NCI-H1930 (cell line): Measurements from ENCODE around the gene SORBS1.
A peak's percentile ranks its signal among the peaks of the same experiment; 100 is the strongest.

Experiments
- DNase-seq, 2 experiments: peaks; one replicate each; lab custom pipeline; 2025; lab: John Stamatoyannopoulos, UW

SORBS1 gene

GRCh38 chr10:95315509-95315908 lies 245.7 kb downstream of the SORBS1 start:
- no peak for DNase-seq

- no peak for DNase-seq
Observed at GRCh38 chr10:95314192-95314918, 246.8 kb downstream of the SORBS1 start.

DNA sequence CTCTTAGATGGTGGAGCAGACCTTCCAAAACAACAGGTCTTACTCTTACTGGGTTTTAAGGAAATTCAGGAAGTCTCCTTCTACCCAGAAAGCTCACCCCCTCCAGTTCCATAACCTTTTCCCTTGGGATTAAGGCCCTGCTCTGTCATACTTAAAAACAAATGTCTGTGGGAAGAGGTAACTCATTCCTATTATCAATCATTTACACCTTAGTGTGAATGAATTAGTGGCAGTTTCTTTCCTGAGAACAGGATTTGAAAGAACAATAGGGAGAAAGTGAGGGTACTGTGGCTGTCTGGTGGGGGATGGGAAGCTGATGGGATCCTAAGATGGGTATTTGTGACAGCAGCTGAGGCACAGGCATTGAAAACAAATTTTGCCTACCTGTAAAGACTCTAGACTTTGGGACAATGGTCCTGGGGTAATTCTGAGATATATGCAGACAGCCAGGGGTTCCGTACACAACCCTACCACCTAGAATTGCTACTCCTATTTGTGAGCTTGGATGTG lies 248.1 kb downstream of the SORBS1 start:
- DNase-seq, result no peak

DNA sequence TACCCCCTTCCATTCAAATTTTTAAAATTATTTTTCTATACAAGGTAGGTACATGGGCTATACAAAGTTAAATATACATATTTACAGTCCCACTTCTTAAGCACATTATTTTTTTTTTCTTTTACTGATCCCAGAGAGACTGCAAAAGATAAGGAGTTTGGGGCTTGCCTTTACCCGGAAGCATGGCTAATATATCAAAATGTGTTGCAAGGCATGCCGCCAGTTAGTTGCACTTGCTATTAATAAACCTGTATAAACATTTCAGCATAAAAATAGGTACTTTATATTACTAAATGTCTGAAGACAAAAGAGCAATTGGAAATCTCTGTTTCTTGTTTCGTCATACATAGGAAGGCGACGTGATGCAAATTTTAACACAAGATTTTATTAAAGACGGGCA lies 248.9 kb downstream of the SORBS1 start:
- DNase-seq, result no peak

- DNase-seq, result no peak
Observed at GRCh38 chr10:95309958-95310357, 251.2 kb downstream of the SORBS1 start.

GRCh38 chr10:95308389-95309302 lies 252.5 kb downstream of the SORBS1 start:
- DNase-seq, result no peak

DNA sequence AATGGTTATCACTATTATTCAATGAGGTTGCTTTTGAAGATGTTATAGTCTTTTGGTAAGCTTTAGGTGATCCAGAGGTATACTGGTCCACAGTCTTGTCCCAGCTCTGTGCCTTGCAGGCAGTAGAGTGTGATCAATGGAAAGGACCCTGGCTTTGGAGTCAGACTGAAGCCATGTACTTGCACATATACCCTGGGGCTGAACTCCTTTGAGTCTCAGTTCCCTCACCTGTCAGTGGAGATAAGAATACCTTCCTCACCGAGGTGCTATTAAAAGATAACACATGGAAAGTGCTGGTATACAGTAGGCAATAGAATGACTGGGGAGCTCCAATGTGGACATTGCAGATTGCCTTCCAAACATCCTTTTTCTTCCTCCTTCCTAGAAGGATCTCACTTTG lies 254.3 kb downstream of the SORBS1 start:
- DNase-seq, result no peak

GRCh38 chr10:95306318-95306650 lies 254.9 kb downstream of the SORBS1 start:
- no peak for DNase-seq

DNA sequence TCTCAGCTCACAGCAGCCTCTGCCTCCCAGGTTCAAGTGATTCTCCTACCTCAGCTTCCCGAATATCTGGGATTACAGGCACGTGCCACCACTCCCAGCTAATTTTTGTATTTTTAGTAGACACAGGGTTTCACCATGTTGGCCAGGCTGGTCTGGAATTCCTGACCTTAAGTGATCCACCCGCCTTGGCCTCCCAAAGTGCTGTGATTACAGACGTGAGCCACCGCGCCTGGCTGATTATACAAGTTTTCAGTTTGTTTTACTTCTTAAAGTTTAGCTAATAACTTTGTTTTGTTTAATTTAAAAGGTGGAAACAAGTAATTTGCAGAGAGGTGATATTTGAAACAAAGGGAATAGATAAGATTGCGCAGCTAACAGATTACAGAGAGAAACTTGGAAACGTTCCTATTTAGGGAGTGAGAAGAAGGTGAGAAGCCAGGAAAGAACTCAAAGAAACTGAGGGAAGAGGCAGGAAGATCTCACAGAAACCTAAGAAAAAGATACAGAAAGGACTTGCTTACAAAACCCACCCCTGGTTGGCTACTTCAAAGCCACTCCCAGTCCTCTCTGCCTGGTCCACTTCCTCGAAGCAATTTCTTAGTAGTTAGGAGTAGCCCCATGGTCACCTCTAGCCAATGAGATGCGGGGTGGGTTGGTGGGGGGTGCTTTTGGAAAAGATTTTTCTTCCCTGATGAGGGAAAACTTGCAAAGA lies 255.4 kb downstream of the SORBS1 start:
- no peak for DNase-seq

DNA sequence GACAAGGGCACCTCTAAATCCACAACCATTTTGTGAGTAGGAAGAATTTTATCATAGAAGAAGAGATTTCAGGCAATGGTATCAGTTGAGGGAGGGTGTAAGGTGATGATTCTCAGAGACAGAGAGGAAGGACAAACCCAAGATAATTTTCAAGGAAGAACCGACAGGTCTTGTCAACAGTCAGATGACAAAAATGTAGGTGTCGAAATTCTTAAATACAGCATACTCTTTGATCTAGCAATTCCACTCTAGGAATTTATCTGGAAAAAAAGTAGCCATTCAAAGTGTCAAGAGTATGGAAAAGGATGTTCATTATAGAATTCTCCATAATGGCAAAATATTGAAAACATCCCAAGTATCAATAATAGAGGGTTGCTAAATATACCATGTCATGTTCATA lies 256.2 kb downstream of the SORBS1 start:
- DNase-seq, result no peak

DNA sequence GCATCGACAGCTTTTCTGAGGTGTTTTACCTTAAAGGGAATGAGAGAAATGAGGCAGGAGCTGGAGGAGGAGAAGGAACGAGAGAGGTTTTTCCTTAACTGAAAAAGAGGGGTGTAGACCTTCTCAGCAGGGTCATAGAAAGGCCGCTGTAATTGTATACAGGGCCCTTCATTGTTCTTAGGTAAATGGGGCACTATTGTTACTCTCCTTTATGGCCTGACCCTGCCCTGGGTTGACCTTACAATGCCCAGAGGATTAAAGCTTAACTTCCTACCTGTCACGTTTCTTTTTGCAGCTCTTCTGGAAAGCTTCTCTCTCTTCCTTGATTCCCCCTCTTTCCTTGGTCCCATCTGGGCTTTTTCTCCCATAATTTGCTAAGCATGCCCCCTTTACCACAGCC lies 256.7 kb downstream of the SORBS1 start:
- DNase-seq, result no peak

DNA sequence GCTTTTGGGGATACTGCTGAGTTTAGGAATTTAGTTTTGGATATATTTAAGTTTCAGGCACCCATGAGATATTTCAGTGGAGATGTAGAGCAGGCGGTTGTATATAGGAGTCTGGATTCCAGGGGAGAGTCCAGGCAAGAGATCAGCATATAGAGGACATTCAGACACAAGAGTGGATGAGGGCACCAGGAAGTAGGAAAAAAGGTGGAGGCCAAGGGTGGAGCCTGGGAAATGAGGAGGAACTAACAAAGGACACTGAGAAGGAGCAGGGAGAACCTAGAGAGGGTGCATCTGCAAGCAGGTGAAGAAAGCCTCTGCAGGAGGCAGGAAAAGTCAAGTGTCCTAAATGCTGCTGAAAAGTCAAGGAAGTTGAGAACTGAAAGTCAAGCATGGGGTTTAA lies 257.2 kb downstream of the SORBS1 start:
- no peak for DNase-seq

GRCh38 chr10:95303535-95303934 lies 257.6 kb downstream of the SORBS1 start:
- no peak for DNase-seq

- DNase-seq, result no peak
Observed at GRCh38 chr10:95300022-95300539, 261.1 kb downstream of the SORBS1 start.

DNA sequence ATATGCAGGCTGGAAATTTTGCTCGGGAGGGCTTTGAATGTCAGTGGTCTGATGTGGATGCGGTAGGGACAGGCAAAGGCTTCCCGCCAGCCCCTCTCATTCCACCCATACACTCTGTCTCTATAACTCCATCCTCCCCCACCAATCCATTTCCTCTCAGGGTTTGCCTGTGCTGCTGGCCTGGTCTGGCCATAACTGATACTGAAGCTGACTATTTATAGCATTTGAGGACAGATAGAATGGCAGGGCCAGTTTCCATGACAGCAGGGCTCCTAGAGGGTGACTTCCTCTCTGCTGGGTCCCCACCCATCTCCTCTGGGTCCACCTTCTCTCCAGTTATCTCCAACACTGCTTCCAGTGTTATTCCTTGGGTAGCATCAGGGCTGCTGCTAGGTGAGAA lies 263.8 kb downstream of the SORBS1 start:
- no peak for DNase-seq

GRCh38 chr10:95296764-95297163 lies 264.4 kb downstream of the SORBS1 start:
- DNase-seq, result no peak

DNA sequence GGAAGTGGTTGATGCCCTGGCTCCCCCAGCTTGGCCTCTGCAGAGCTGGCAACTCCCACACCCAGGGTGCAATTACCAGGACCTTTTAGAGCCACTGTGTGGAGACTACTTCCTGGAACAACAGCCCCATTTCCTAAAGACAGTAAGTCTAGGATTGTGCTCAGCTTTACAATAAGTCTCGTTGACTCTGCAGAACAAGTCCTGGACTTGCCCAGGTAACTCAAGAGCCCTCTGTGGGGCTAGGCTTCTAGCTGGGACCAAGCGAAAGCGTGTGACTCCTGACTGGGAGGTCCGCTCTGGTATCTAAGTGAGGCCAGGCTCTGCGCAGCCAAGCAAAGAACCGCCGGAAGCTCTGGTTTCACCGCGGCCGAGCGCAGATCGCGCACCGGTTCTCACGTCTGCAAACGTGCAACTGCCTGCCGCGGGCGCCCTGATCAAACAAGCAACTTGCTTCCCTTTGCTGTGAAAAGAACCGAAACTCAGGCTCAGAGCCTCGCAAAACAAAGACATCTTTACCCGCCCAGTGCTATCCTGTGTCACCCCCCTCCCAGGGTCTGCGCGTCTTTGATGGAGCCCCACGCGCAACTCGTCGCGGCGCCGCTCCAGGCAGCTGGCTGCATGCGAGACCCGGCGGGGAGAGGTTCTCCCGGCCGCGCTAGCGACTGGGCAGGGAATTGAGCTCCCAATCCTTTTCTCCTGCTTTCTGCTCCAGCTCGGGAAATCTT lies 266.0 kb downstream of the SORBS1 start:
- DNase-seq, result peak; percentile 9 to 18

GRCh38 chr10:95293631-95294030 lies 267.5 kb downstream of the SORBS1 start:
- no peak for DNase-seq

- no peak for DNase-seq
Observed at GRCh38 chr10:95291365-95292039, 269.7 kb downstream of the SORBS1 start.

GRCh38 chr10:95290461-95291364 lies 270.5 kb downstream of the SORBS1 start, which contains the start of gene PDLIM1:
Gene PDLIM1 (minus strand): TSS chr10:95291003. CDS start chr10:95290915, 88 bp downstream.
- peak in 1 of 2 experiments; percentile 16 for DNase-seq
